K562 (cell line): ENCODE results near the gene RXRB. TPM values are rescaled to one million over a fixed set of nuclear protein-coding genes. Genes with fewer than 3 reads are reported as not detected.

Source experiments
- E2F3 ChIP-seq: fragments of 250-450 bp; sonication (Bioruptor Pico); IDR thresholded peaks from 2 replicates; pipeline ENCODE4 v1.4.0; 2020; ENCODE audit warnings: mild to moderate bottlenecking
- POLR3G ChIP-seq: IDR thresholded peaks from 2 replicates; pipeline ENCODE4 v1.6.1; 2011; ENCODE audit not compliant: insufficient read length, insufficient replicate concordance; ENCODE audit errors: extremely low read depth
- TAF1 ChIP-seq: IDR thresholded peaks from 2 replicates; pipeline ENCODE4 v1.6.1; 2011; ENCODE audit warnings: mild to moderate bottlenecking, low read length, moderate library complexity; ENCODE audit not compliant: insufficient read depth, control insufficient read depth, severe bottlenecking; ENCODE audit errors: extremely low read depth
- TSHZ1 ChIP-seq: fragments of 250-450 bp; sonication (Bioruptor Pico); IDR thresholded peaks from 2 replicates; pipeline ENCODE4 v1.4.0; 2020; ENCODE audit warnings: mild to moderate bottlenecking, moderate library complexity
- ZBTB49 ChIP-seq: sonication (generic); formaldehyde crosslinking; IDR thresholded peaks from 2 replicates; pipeline ENCODE4 v1.8.0; 2022; ENCODE audit warnings: missing genetic modification reagents, mild to moderate bottlenecking, borderline replicate concordance
- ZFP91 ChIP-seq: sonication (generic); formaldehyde crosslinking; IDR thresholded peaks from 2 replicates; pipeline ENCODE4 v1.8.0; 2022; ENCODE audit warnings: mild to moderate bottlenecking, missing genetic modification reagents
- polyA plus RNA-seq, 8 experiments: library from polyadenylated mRNA; depleted of rRNA in 4 of 8; stranded (reverse) in 5 of 8; unstranded in 3 of 8; fragments of >200 nt; fragmentation: Nextera tagmentation in 2 of 8; fragmentation: Illumina TruSeq in 1 of 8; extraction: Ambion mirVana in 2 of 8; extraction: Trizol in 1 of 8; gene quantifications; 2 replicates each; pipeline versions ENCODE4 v1.2.1 to v1.2.3, GENCODE V29; 2011 to 2014; ENCODE audit warnings: inconsistent platforms in 1 of 8, missing spikeins in 1 of 8
- total RNA-seq, 7 experiments: library from RNA; depleted of rRNA in 6 of 7; stranded (reverse); fragments of >200 nt in 6 of 7; fragmentation: Illumina TruSeq in 2 of 7; extraction: Trizol in 2 of 7; gene quantifications; 2 replicates each; pipeline versions ENCODE4 v1.2.1 to v1.2.3, GENCODE V29; 2011 to 2021; ENCODE audit warnings: low replicate concordance in 1 of 7

RXRB gene
- total and polyA plus RNA-seq, 9 of the 15 experiments (the other 6 are each of a cell fraction or from before 2014, with no cell fraction given): 0.76 to 35.5 (median 18.4) TPM

- TF ChIP-seq ZBTB49 (CRISPR knock-in tag) (no peak), TAF1 (no peak), TSHZ1 (CRISPR knock-in tag) (no peak), ZFP91 (CRISPR knock-in tag) (no peak), POLR3G (no peak), E2F3 (no peak)
- TF ChIP-seq, all 486 proteins: peak for 44
Measured at GRCh38 chr6:33197431-33198048, 2.9 kb downstream of the RXRB start (continued).
